GM12878 (cell line): ENCODE results near the gene RBP3. TPM values are rescaled to one million over a fixed set of nuclear protein-coding genes. Genes with fewer than 3 reads are reported as not detected.

ENCODE experiments used
- ATAC-seq: fragments of 200-7000 bp; cut with Tn5 transposase; 3 replicates; pipeline ENCODE4 v1.9.1; 2020; ENCODE audit warnings: mild to moderate bottlenecking, moderate library complexity
- BruUV-seq: library from RNA; stranded (reverse); fragments of 400-500 nt; replicated peaks from 2 replicates; lab custom pipeline; 2021; lab: Mats Ljungman, UMichigan
- CTCF ChIA-PET: fragments of 300-600 bp; sonication (Branson Sonifier 250); formaldehyde crosslinking; extraction: SDS; loops from one replicate; lab custom pipeline; 2021; ENCODE audit warnings: inconsistent platforms; lab: Yijun Ruan, JAX
- POLR2A ChIA-PET: fragments of 350-600 bp; formaldehyde crosslinking; extraction: SDS; loops from one replicate; lab custom pipeline; 2021; ENCODE audit warnings: inconsistent platforms; lab: Charles Lee
- RAD21 ChIA-PET: fragments of 300-600 bp; sonication (Branson Sonifier 250); formaldehyde crosslinking; loops from one replicate; lab custom pipeline; 2023; ENCODE audit warnings: antibody characterized with exemption; ENCODE audit not compliant: unreplicated experiment; lab: Charles Lee
- SMC1A ChIA-PET: fragments of 300-600 bp; sonication (Branson Sonifier 250); formaldehyde crosslinking; loops from one replicate; lab custom pipeline; 2023; ENCODE audit not compliant: unreplicated experiment, uncharacterized antibody; lab: Charles Lee
- DNase-seq: peaks from one replicate; pipeline ENCODE4 v3.0.0-alpha.2; 2011; ENCODE audit warnings: low read depth, low spot score
- FAIRE-seq: peaks from 3 replicates; lab custom pipeline; 2011; peaks lifted over from hg19 to GRCh38; lab: Jason Lieb, UNC
- H2AFZ ChIP-seq: 2 replicates; pipeline ENCODE4 v1.6.0; 2011; ENCODE audit warnings: low read depth, low read length, control low read depth; ENCODE audit not compliant: control insufficient read depth
- H3K27ac ChIP-seq: 2 replicates; pipeline ENCODE4 v1.5.1; 2011; ENCODE audit warnings: control low read depth; ENCODE audit not compliant: control insufficient read depth, insufficient read depth
- H3K27me3 ChIP-seq, 2 experiments: replicated peaks in 1 of 2; 2 replicates each; pipeline versions ENCODE4 v1.6.0 to v1.6.1; 2011; ENCODE audit warnings: low read length in 1 of 2; ENCODE audit not compliant: control insufficient read depth in 2 of 2, insufficient read depth in 2 of 2
- H3K36me3 ChIP-seq, 2 experiments: 2 replicates each; pipeline ENCODE4 v1.5.1; 2011; ENCODE audit warnings: low read length in 1 of 2; ENCODE audit not compliant: control insufficient read depth in 2 of 2, insufficient read depth in 2 of 2
- H3K4me1 ChIP-seq: 2 replicates; pipeline ENCODE4 v1.6.1; 2011; ENCODE audit warnings: mild to moderate bottlenecking, low read length, moderate library complexity, mixed read lengths; ENCODE audit not compliant: control insufficient read depth, insufficient read depth
- H3K4me2 ChIP-seq: 2 replicates; pipeline ENCODE4 v1.6.0; 2011; ENCODE audit warnings: control low read depth; ENCODE audit not compliant: control insufficient read depth, insufficient read depth
- H3K4me3 ChIP-seq: fragments of 200-600 bp; sonication (generic); 2 replicates; pipeline ENCODE4 v1.5.1; 2016
- H3K79me2 ChIP-seq: 2 replicates; pipeline ENCODE4 v1.6.0; 2011; ENCODE audit warnings: low read length; ENCODE audit not compliant: control insufficient read depth, insufficient read depth
- H3K9ac ChIP-seq: 2 replicates; pipeline ENCODE4 v1.8.0; 2011; ENCODE audit warnings: low read length, control low read depth, mixed read lengths; ENCODE audit not compliant: control insufficient read depth, insufficient read depth
- H3K9me3 ChIP-seq: replicated peaks from 3 replicates; pipeline ENCODE4 v1.5.1; 2011; ENCODE audit warnings: mild to moderate bottlenecking, low read length; ENCODE audit not compliant: control insufficient read depth, insufficient read depth
- H4K20me1 ChIP-seq: 2 replicates; pipeline ENCODE4 v1.6.0; 2011; ENCODE audit not compliant: control insufficient read depth, insufficient read depth
- CEBPB ChIP-seq, 2 experiments: fragments of 150-350 bp in 1 of 2; IDR thresholded peaks; 2 replicates each; pipeline ENCODE4 v1.6.1; 2012 to 2014; ENCODE audit warnings: low read depth in 2 of 2, low read length in 2 of 2, borderline replicate concordance in 1 of 2, inconsistent platforms in 1 of 2
- DPF2 ChIP-seq: fragments of 450-650 bp; IDR thresholded peaks from 2 replicates; pipeline ENCODE4 v1.6.1; 2017; ENCODE audit warnings: mild to moderate bottlenecking
- EGR1 ChIP-seq, 2 experiments: IDR thresholded peaks; 1 replicate in 1 of 2; 2 replicates in 1 of 2; pipeline ENCODE4 v1.6.1; 2011 to 2012; ENCODE audit warnings: low read depth in 2 of 2, low read length in 2 of 2, borderline replicate concordance in 1 of 2, mild to moderate bottlenecking in 1 of 2, moderate library complexity in 1 of 2
- ETV6 ChIP-seq, 2 experiments: fragments of 450-650 bp in 1 of 2; IDR thresholded peaks in 1 of 2; conservative IDR thresholded peaks in 1 of 2; 2 replicates each; pipeline ENCODE4 v1.6.1; 2014; ENCODE audit warnings: antibody characterized with exemption in 1 of 2, borderline replicate concordance in 1 of 2, low read depth in 1 of 2, mild to moderate bottlenecking in 1 of 2, moderate library complexity in 1 of 2
- EZH2 ChIP-seq: IDR thresholded peaks from 2 replicates; pipeline ENCODE4 v1.6.1; 2012; ENCODE audit warnings: low read depth, mild to moderate bottlenecking, control low read depth, inconsistent platforms, low read length, borderline replicate concordance; ENCODE audit not compliant: control insufficient read depth
- HSF1 ChIP-seq: fragments of 150-350 bp; IDR thresholded peaks from 2 replicates; pipeline ENCODE4 v1.6.1; 2014; ENCODE audit warnings: mild to moderate bottlenecking, low read depth, low read length
- IKZF2 ChIP-seq, 2 experiments: fragments of 450-650 bp; IDR thresholded peaks; 2 replicates each; pipeline ENCODE4 v1.6.1; 2017; ENCODE audit warnings: mild to moderate bottlenecking in 2 of 2, moderate library complexity in 2 of 2
- MEF2A ChIP-seq: IDR thresholded peaks from 2 replicates; pipeline ENCODE4 v1.6.1; 2011; ENCODE audit warnings: low read depth, mild to moderate bottlenecking, low read length, moderate library complexity; ENCODE audit not compliant: insufficient read depth
- MLLT1 ChIP-seq: fragments of 450-650 bp; IDR thresholded peaks from 2 replicates; pipeline ENCODE4 v1.6.1; 2016; ENCODE audit warnings: mild to moderate bottlenecking
- MYC ChIP-seq: IDR thresholded peaks from 2 replicates; pipeline ENCODE4 v1.6.1; 2011; ENCODE audit warnings: mild to moderate bottlenecking, low read length, moderate library complexity, inconsistent platforms; ENCODE audit not compliant: insufficient read depth, insufficient replicate concordance, insufficient read length, severe bottlenecking
- NFYA ChIP-seq: IDR thresholded peaks from 2 replicates; pipeline ENCODE4 v1.6.1; 2011; ENCODE audit warnings: low read depth, mild to moderate bottlenecking, low read length, improper control_type of control experiment, borderline replicate concordance
- NR2F1 ChIP-seq: fragments of 450-650 bp; conservative IDR thresholded peaks from 2 replicates; pipeline ENCODE4 v1.6.1; 2017; ENCODE audit warnings: mild to moderate bottlenecking
- PAX8 ChIP-seq: fragments of 450-650 bp; IDR thresholded peaks from 2 replicates; pipeline ENCODE4 v1.6.1; 2017; ENCODE audit warnings: mild to moderate bottlenecking, moderate library complexity
- POLR2AphosphoS2 ChIP-seq: IDR thresholded peaks from 2 replicates; pipeline ENCODE4 v1.6.1; 2011; ENCODE audit warnings: low read depth, mild to moderate bottlenecking, low read length, improper control_type of control experiment, moderate library complexity
- SIN3A ChIP-seq: IDR thresholded peaks from 2 replicates; pipeline ENCODE4 v1.6.1; 2012; ENCODE audit warnings: low read depth, low read length, improper control_type of control experiment
- SMAD1 ChIP-seq: fragments of 450-650 bp; IDR thresholded peaks from 2 replicates; pipeline ENCODE4 v1.6.1; 2018; ENCODE audit warnings: mild to moderate bottlenecking, low read depth; ENCODE audit not compliant: partially characterized antibody
- TCF3 ChIP-seq: IDR thresholded peaks from 2 replicates; pipeline ENCODE4 v1.6.1; 2012; ENCODE audit warnings: low read depth, mild to moderate bottlenecking, low read length, borderline replicate concordance; ENCODE audit not compliant: insufficient read depth
- USF2 ChIP-seq: IDR thresholded peaks from 2 replicates; pipeline ENCODE4 v1.6.1; 2011; ENCODE audit warnings: low read depth, low read length, improper control_type of control experiment, borderline replicate concordance
- WGBS: methylation state at CpG from one replicate; pipeline ENCODE4 v1.1.6; 2016; ENCODE audit warnings: low lambda C conversion rate; ENCODE audit not compliant: insufficient replicate concordance, insufficient coverage; ENCODE audit errors: missing lambda C conversion rate; 5-methylcytosine and 5-hydroxymethylcytosine counted together
- in situ Hi-C: fragments of 300-500 bp; cut with MboI; formaldehyde crosslinking; loops from 9 replicates; pipeline ENCODE4 v1.14.3; 2018; ENCODE audit warnings: mixed read lengths
- intact Hi-C: fragments of 100-400 bp; cut with micrococcal nuclease; formaldehyde crosslinking; loops from one replicate; pipeline ENCODE4 v1.14.2; 2022; ENCODE audit not compliant: unreplicated experiment
- polyA plus RNA-seq, 11 experiments: library from polyadenylated mRNA; depleted of rRNA in 4 of 11; unstranded in 6 of 11; stranded (reverse) in 5 of 11; fragments of >200 nt; fragmentation: Nextera tagmentation in 4 of 11; fragmentation: Illumina TruSeq in 1 of 11; extraction: Ambion mirVana in 4 of 11; extraction: Trizol in 1 of 11; gene quantifications; 1 replicate in 1 of 11; 2 replicates in 10 of 11; pipeline versions ENCODE4 v1.2.1 to v1.2.3, GENCODE V29; 2011 to 2016; ENCODE audit warnings: inconsistent platforms in 2 of 11, missing spikeins in 2 of 11, low read depth in 1 of 11
- total RNA-seq, 4 experiments: library from RNA; depleted of rRNA in 3 of 4; stranded (reverse); fragments of >200 nt in 3 of 4; fragmentation: Illumina TruSeq in 1 of 4; extraction: Trizol in 1 of 4; gene quantifications; 2 replicates each; pipeline versions ENCODE4 v1.2.1 to v1.2.3, GENCODE V29; 2013 to 2021

Gene RBP3
- total and polyA plus RNA-seq, 10 of the 15 experiments (the other 5 are each of a cell fraction or from before 2014, with no cell fraction given), result not detected

- TF ChIP-seq MEF2A (no peak), EZH2 (no peak), POLR2AphosphoS2 (no peak), NFYA (no peak), NR2F1 (no peak)
These were observed 17.4 kb upstream of the RBP3 start (continued) for GRCh38 chr10:47330804-47331203.

- no peak for ATAC-seq
- FAIRE-seq, result no peak
These were observed 16.7 kb upstream of the RBP3 start for GRCh38 chr10:47331491-47331890.

More at GRCh38 chr10:47331491-47331890, 16.7 kb upstream of the RBP3 start:
- CTCF ChIA-PET, result interaction anchor here (1.4 to 2.9 kb wide), 3 partner anchors 9 to 306 kb away, joined by 4 to 7 read pairs (median 5); no protein-coding TSS in a partner anchor
- H3K4me3 ChIP-seq, result no peak overlapping the region
- POLR2A ChIA-PET, result no interaction called here
- H3K27me3 ChIP-seq, result no peaks in the 10 kb centered on the region; a peak in 2 of 4 replicates
- 38% methylated on average over 9 of the region's 9 CpGs for WGBS
- SMC1A ChIA-PET, result no interaction called here
- no peak for DNase-seq
- no peak overlapping the region for H3K4me2 ChIP-seq
- intact Hi-C loops, result no loop called here
- no peak overlapping the region for H3K9ac ChIP-seq
- in situ Hi-C loops, result no loop called here
- BruUV-seq, result no TSS peak
- H3K4me1 ChIP-seq, result no peaks in the 10 kb centered on the region
- H3K27ac ChIP-seq, result no peak overlapping the region
- no peaks in the 10 kb centered on the region; the same call in 1 of the 2 replicates for H4K20me1 ChIP-seq
- no peaks in the 10 kb centered on the region for H3K79me2 ChIP-seq
- TF ChIP-seq EGR1 (IDR thresholded peaks at IDR 0.05; ENCODE audit: borderline replicate concordance in 1 of 2, low read depth in 2 of 2, low read length in 2 of 2), result no peak
- no peak for TF ChIP-seq ETV6 (conservative IDR thresholded peaks at IDR 0.05 in 1 of 2, IDR thresholded peaks at IDR 0.05 in 1 of 2; ENCODE audit: borderline replicate concordance in 1 of 2, low read depth in 1 of 2)
- TF ChIP-seq TCF3, result no peak
- TF ChIP-seq MLLT1, result no peak
- TF ChIP-seq SIN3A, result no peak
- no peak for TF ChIP-seq IKZF2 (IDR thresholded peaks at IDR 0.05)
- TF ChIP-seq DPF2, result no peak
- no peak for TF ChIP-seq SMAD1
- TF ChIP-seq CEBPB (IDR thresholded peaks at IDR 0.05; ENCODE audit: borderline replicate concordance in 1 of 2, low read depth in 2 of 2, low read length in 2 of 2), result no peak
- no peak for TF ChIP-seq MYC
- no peak for TF ChIP-seq HSF1
- no peak for TF ChIP-seq PAX8
- TF ChIP-seq NR2F1, result no peak
- no peak for TF ChIP-seq USF2
- H3K9me3 ChIP-seq, result no peaks in the 10 kb centered on the region
- RAD21 ChIA-PET, result no interaction called here
- no peaks in the 10 kb centered on the region for H3K36me3 ChIP-seq
- no peak overlapping the region for H2AFZ ChIP-seq
